KMS-11 (cell line): ENCODE measurements around the gene LPXN.
A peak's percentile ranks its signal among the peaks of the same experiment; 100 is the strongest.

Experiments used
- H2AFZ ChIP-seq: fragments of 200-600 bp; sonication (generic); 2 replicates; pipeline ENCODE4 v1.6.1; 2016; ENCODE audit warnings: antibody characterized with exemption, mixed run types, low read depth
- H3K27ac ChIP-seq: fragments of 200-600 bp; sonication (generic); 2 replicates; pipeline ENCODE4 v1.6.1; 2016; ENCODE audit warnings: mild to moderate bottlenecking, mixed run types
- H3K27me3 ChIP-seq: fragments of 200-600 bp; sonication (generic); 2 replicates; pipeline ENCODE4 v1.6.1; 2017; ENCODE audit warnings: mild to moderate bottlenecking, low read depth, mixed run types, moderate library complexity; ENCODE audit not compliant: insufficient read depth
- H3K36me3 ChIP-seq: fragments of 200-600 bp; sonication (generic); 2 replicates; pipeline ENCODE4 v1.6.1; 2017; ENCODE audit warnings: mild to moderate bottlenecking, mixed run types; ENCODE audit not compliant: insufficient read depth
- H3K4me1 ChIP-seq: fragments of 200-600 bp; sonication (generic); 2 replicates; pipeline ENCODE4 v1.6.1; 2016; ENCODE audit warnings: mild to moderate bottlenecking, low read depth, mixed run types; ENCODE audit not compliant: poor library complexity, severe bottlenecking
- H3K4me2 ChIP-seq: fragments of 200-600 bp; sonication (generic); 2 replicates; pipeline ENCODE4 v1.7.0; 2016; ENCODE audit warnings: mild to moderate bottlenecking, mixed run types
- H3K4me3 ChIP-seq: fragments of 200-600 bp; sonication (generic); IDR thresholded peaks from 2 replicates; pipeline ENCODE4 v1.6.1; 2017; ENCODE audit warnings: low read depth, low read length, mixed read lengths; ENCODE audit not compliant: insufficient read depth
- H3K79me2 ChIP-seq: fragments of 200-600 bp; sonication (generic); 2 replicates; pipeline ENCODE4 v1.6.1; 2016; ENCODE audit warnings: low read depth, mixed run types; ENCODE audit not compliant: insufficient read depth
- H3K9ac ChIP-seq: fragments of 200-600 bp; sonication (generic); 2 replicates; pipeline ENCODE4 v1.6.1; 2016; ENCODE audit warnings: mild to moderate bottlenecking, mixed run types
- H4K20me1 ChIP-seq: fragments of 200-600 bp; sonication (generic); 2 replicates; pipeline ENCODE4 v1.6.1; 2016; ENCODE audit warnings: mild to moderate bottlenecking, mixed run types; ENCODE audit not compliant: insufficient read depth
- CTCF ChIP-seq: fragments of 200-600 bp; sonication (generic); conservative IDR thresholded peaks from 2 replicates; pipeline ENCODE4 v1.6.1; 2017; ENCODE audit warnings: low read depth, mild to moderate bottlenecking, antibody characterized with exemption, low read length, moderate library complexity, mixed read lengths

Gene LPXN

DNA sequence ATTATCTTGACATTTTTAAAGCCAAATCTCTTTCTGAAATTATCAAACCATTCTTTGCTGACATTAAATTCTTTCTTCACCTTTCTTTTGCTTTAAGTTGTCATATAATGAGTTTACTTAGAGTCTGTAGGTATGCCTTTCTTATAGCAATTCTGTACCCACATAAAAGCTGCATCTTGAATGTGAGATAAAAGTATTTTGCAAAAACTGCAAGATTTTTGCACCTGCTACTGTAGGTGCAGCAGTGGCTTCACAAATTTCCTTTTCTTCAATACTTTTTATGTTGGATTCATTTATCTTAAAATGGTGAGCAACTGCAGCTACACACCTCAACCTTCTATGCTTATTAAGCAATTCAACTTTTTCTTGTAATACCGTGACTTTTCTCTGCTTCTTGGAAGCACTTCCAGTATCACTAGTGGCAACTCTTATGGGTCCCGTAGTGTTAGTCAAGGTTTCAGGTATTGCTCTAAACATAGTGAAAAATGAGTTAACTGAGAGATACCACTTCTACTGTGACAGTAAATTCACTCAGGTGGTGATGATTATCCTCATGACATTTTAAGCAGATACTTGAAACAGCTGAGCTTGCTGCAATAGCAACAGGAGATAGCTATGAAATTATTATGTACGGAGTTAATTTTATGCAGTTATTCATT lies 22.0 kb upstream of the LPXN start:
- no peak for TF ChIP-seq CTCF
- Histone ChIP-seq H4K20me1 (no peaks in the 10 kb centered on the region), H3K9ac (no peak overlapping the region)

GRCh38 chr11:58596621-58597020 lies 21.0 kb upstream of the LPXN start:
- no peaks in the 10 kb centered on the region for H4K20me1 ChIP-seq
- no peak overlapping the region for H3K4me3 ChIP-seq
- peaks cover 86% of the 10 kb centered on the region for H3K79me2 ChIP-seq
- TF ChIP-seq CTCF: no peak
- no peak overlapping the region for H3K4me2 ChIP-seq
- peaks cover 58% of the 10 kb centered on the region for H3K4me1 ChIP-seq
- H3K36me3 ChIP-seq: no peaks in the 10 kb centered on the region
- H3K9ac ChIP-seq: no peak overlapping the region
- H3K27me3 ChIP-seq: no peaks in the 10 kb centered on the region
- no peak overlapping the region for H3K27ac ChIP-seq
- H2AFZ ChIP-seq: no peak overlapping the region

More for the DNA sequence above, 22.0 kb upstream of the LPXN start:
- H2AFZ ChIP-seq: no peak overlapping the region
- peaks cover 48% of the 10 kb centered on the region for H3K4me1 ChIP-seq
- H3K4me2 ChIP-seq: no peak overlapping the region
- no peaks in the 10 kb centered on the region for H3K27me3 ChIP-seq
- no peak overlapping the region for H3K4me3 ChIP-seq
- H3K79me2 ChIP-seq: peaks cover 92% of the 10 kb centered on the region
- H3K27ac ChIP-seq: no peak overlapping the region; the same call in 1 of the 2 replicates
- H3K36me3 ChIP-seq: peaks cover 3% of the 10 kb centered on the region; the same call in 1 of the 2 replicates

DNA sequence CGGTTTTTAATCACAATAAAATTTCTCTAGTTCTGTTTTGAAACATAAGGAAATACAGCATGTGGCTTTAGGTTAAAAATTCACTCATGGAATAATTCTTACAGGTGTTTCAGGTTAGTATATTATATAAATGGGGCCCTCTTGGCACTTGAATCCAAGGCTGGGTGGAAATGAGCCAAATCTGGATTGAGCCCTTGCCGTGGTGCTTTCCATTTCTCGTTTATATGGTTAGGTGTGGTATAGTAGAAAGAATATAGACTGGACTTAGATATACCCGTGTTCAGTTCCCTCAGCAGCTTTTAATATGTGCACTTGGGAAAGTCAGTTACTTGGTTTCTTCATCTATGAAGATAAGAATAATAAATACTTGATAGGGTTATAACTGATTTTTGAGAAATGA lies 19.2 kb upstream of the LPXN start:
- Histone ChIP-seq H3K27ac (no peak overlapping the region), H3K4me2 (no peak overlapping the region), H3K4me1 (peaks cover 76% of the 10 kb centered on the region), H2AFZ (no peak overlapping the region), H3K27me3 (no peaks in the 10 kb centered on the region), H3K9ac (no peak overlapping the region), H3K79me2 (peaks cover 86% of the 10 kb centered on the region), H3K36me3 (no peaks in the 10 kb centered on the region), H3K4me3 (no peak overlapping the region), H4K20me1 (no peaks in the 10 kb centered on the region)
- no peak for TF ChIP-seq CTCF

DNA sequence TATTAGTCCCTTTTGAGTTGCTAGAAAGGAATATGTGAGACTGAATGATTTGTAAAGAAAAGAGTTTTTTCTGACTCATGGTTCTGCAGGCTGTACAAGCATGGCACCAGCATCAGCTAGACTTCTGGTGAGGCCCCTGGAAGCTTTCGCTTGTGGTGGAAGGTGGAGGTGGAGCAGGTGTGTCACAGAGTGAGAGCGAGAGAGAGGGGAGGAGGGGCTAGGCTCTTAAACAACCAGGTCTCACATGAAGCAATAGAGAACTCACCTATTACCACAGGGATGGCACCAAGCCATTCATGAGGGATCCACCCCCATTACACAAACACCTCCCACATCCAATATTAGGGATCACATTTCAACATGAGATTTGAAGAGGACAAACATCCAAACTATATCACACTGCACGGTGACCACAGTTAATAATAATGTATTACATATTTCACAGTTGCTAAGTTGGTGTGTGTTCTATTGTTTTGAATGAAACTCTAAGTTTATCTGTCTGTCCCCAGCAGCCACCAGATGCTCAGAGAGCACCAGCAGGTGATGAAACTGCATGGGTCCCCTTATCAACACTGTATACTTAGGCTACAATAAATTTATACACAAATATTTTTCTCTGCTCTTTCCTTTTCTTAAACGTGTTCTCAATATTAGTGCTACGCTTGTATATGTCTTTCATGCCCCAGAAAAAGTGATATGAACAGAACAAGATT lies 17.3 kb upstream of the LPXN start:
- TF ChIP-seq CTCF: no peak
- Histone ChIP-seq H3K27ac (peak overlapping the region; percentile 41; the same call in 1 of the 2 replicates), H3K9ac (peak overlapping the region; percentile 18; the same call in 1 of the 2 replicates), H3K4me2 (peak overlapping the region; percentile 50; the same call in 1 of the 2 replicates), H3K4me3 (no peak overlapping the region), H3K36me3 (no peaks in the 10 kb centered on the region), H3K4me1 (peaks cover 74% of the 10 kb centered on the region), H3K27me3 (no peaks in the 10 kb centered on the region), H3K79me2 (peaks cover 85% of the 10 kb centered on the region), H4K20me1 (no peaks in the 10 kb centered on the region), H2AFZ (no peak overlapping the region)
